Measurements from ENCODE around the gene DVL2.

Gene DVL2

DNA sequence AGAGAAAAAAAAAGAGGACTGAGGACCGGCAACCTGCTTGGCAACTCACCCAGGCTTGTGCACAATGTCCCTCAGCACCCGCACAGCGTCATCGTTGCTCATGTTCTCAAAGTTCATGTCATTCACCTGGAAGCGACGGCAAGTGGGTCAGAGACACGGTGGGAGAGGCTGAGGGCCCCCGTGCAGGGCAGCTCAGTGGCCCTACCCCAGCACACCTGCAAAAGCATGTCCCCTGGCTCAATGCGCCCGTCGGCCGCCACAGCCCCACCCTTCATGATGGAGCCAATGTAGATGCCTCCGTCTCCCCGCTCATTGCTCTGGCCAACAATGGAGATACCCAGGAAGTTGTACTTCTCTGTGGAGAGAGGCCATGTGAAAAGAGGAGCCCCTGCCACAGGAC, 5.4 kb downstream of the DVL2 start:
- H3K4me1 Mint-ChIP-seq = peaks cover 19% of the 10 kb centered on the region
- H3K9me3 Mint-ChIP-seq = no peaks in the 10 kb centered on the region
- peaks cover 41% of the 10 kb centered on the region for H3K36me3 Mint-ChIP-seq (ENCODE audit: low read depth)
- H3K27ac Mint-ChIP-seq = no peak overlapping the region
- no peaks in the 10 kb centered on the region for H3K27me3 Mint-ChIP-seq (ENCODE audit: low read depth)
- no peak for TF ChIP-seq CTCF (IDR thresholded peaks at IDR 0.05; ENCODE audit: unreplicated experiment in 3 of 3)
- H3K4me3 Mint-ChIP-seq = no peak overlapping the region

DNA sequence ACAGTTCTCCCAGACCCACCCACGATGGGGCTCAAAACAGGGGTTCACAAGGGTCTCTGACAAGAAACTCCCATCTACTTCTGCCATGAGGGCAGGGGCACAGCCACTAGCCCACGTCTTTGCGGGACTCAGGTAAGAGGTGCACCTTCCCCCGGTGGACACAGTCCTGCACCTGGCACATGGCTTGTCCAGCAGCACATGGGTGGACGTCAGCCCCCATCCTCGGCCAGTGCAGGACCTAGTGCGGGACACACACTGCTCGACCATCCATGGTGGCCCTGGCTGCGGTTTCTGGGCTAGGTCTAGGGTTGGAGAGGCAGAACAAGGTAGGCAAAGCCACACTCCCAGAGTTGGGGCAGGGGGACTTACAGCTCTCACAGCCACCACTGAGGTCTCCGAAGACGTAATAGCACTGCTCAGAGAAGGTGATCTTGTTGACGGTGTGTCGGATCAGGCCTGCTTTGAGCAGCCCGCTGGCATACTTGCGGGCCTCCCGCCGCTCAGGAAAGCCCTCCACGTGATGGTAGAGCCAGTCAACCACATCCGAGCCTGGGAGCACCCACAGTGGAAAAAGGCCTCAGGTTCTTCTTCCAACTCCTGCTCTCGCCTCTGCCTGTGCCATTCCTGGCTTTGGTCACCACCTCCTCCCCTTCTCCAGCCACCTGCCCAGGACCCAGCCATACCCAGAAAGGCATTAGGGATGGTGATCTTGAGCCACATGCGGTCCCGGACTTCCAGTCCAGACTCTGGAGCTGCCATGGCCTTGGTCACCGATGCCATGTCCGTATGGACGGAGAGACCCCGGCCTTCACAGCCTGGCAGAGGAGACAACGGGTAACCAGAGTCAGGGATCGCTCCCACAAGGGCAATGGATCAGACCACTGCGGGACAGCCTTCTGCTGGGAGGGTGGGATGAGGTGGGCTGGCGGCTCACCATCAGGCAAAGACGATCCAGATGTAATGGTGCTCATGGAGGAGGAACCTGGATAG, 7.3 kb downstream of the DVL2 start:
- no peak overlapping the region for H3K4me3 Mint-ChIP-seq
- peaks cover 53% of the 10 kb centered on the region for H3K36me3 Mint-ChIP-seq (ENCODE audit: low read depth)
- no peak overlapping the region for H3K27ac Mint-ChIP-seq
- H3K9me3 Mint-ChIP-seq = no peaks in the 10 kb centered on the region
- H3K27me3 Mint-ChIP-seq (ENCODE audit: low read depth) = no peaks in the 10 kb centered on the region
- no peak for TF ChIP-seq CTCF (IDR thresholded peaks at IDR 0.05; ENCODE audit: unreplicated experiment in 3 of 3)
- H3K4me1 Mint-ChIP-seq = peaks cover 3% of the 10 kb centered on the region

DNA sequence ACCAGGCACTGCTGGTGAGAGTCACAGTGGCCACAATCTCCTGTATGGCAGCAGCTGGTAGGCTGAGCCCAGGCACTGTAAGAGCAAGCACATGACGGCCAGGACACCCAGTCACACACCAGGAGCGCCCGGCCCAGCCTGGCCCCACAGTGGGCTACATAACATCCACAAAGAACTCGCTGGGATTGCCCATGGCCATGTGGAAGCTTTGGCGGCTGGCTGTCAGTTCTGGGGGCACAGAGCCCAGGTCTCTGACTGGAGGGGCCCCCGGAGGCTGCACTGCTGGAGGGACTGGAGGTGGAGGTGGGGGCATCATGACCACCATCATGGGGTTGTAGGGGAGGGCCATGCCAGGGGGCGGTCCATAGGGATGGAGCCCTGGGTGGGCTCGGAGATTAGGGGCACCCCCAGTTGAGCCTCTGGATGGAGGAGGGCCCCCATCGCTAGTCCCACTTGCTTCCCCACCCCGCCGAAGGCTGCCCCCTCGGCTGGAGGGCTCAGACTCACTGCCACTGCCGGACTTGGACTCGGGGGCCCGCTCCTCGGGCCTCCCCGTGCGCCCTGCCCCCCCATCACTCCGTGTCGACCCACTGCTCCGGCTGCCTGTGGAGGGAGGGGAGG, 8.5 kb downstream of the DVL2 start:
- peaks cover 12% of the 10 kb centered on the region for H3K4me1 Mint-ChIP-seq
- no peaks in the 10 kb centered on the region for H3K9me3 Mint-ChIP-seq
- TF ChIP-seq CTCF (IDR thresholded peaks at IDR 0.05; ENCODE audit: unreplicated experiment in 3 of 3) = no peak
- H3K27me3 Mint-ChIP-seq (ENCODE audit: low read depth) = no peaks in the 10 kb centered on the region
- H3K36me3 Mint-ChIP-seq (ENCODE audit: low read depth) = peaks cover 50% of the 10 kb centered on the region
- no peak overlapping the region for H3K27ac Mint-ChIP-seq
- H3K4me3 Mint-ChIP-seq = no peak overlapping the region

DNA sequence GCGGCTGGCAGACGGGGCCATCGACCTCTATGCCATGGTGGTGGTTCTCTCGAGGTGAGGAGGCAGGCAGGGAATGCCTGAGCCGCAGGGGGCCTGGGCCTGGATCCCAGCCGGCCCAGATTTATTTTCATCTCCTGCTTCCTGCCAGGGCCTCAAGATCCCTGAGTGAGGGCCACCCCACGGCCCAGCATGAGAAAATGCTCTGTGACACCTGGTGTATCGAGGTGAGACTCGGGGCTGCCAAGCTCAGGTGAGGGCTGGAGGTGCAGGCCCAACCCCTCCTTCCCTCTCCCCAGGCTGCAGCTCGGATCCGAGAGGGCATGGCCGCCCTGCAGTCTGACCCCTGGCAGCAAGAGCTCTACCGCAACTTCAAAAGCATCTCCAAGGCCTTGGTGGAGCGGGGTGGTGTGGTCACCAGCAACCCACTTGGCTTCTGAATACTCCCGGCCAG, 9.6 kb downstream of the DVL2 start:
- Mint-ChIP-seq H3K27ac (no peak overlapping the region), H3K4me1 (peaks cover 20% of the 10 kb centered on the region), H3K36me3 (ENCODE audit: low read depth) (peaks cover 41% of the 10 kb centered on the region), H3K27me3 (ENCODE audit: low read depth) (no peaks in the 10 kb centered on the region), H3K4me3 (no peak overlapping the region), H3K9me3 (no peaks in the 10 kb centered on the region)
- TF ChIP-seq CTCF (IDR thresholded peaks at IDR 0.05; ENCODE audit: unreplicated experiment in 3 of 3) = no peak

DNA sequence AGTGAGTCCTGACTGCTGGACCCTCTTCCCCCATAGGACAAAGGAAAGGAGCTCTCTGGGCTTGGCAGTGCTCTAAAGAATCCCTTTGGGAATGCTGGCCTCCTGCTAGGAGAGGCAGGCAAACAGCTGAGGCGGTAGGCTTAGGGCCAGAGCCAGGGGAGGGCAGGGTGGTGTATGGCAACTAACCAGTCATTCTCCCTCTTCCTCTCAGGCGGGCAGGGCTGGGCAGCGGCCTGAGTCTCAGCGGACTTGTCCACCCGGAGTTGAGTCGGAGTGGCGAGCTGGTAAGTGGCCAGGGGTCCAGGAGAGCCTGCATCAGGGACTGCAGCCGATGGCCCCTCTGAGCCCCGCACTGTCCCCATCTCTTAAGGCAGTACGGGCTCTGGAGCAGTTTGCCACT, 10.2 kb downstream of the DVL2 start:
- no peak overlapping the region for H3K27ac Mint-ChIP-seq
- H3K27me3 Mint-ChIP-seq (ENCODE audit: low read depth) = no peaks in the 10 kb centered on the region
- peaks cover 26% of the 10 kb centered on the region for H3K4me1 Mint-ChIP-seq
- H3K9me3 Mint-ChIP-seq = no peaks in the 10 kb centered on the region
- TF ChIP-seq CTCF (IDR thresholded peaks at IDR 0.05; ENCODE audit: unreplicated experiment in 3 of 3) = no peak
- H3K36me3 Mint-ChIP-seq (ENCODE audit: low read depth) = peaks cover 36% of the 10 kb centered on the region
- H3K4me3 Mint-ChIP-seq = no peak overlapping the region
